GM12878 (cell line): ENCODE measurements around the gene PCNX1. TPM values are rescaled to one million over a fixed set of nuclear protein-coding genes. Genes with fewer than 3 reads are reported as not detected.

Experiments used
- ATAC-seq: fragments of 200-7000 bp; cut with Tn5 transposase; 3 replicates; pipeline ENCODE4 v1.9.1; 2020; ENCODE audit warnings: mild to moderate bottlenecking, moderate library complexity
- BruUV-seq: library from RNA; stranded (reverse); fragments of 400-500 nt; replicated peaks from 2 replicates; lab custom pipeline; 2021; lab: Mats Ljungman, UMichigan
- CTCF ChIA-PET: fragments of 300-600 bp; sonication (Branson Sonifier 250); formaldehyde crosslinking; extraction: SDS; loops from one replicate; lab custom pipeline; 2021; ENCODE audit warnings: inconsistent platforms; lab: Yijun Ruan, JAX
- POLR2A ChIA-PET: fragments of 350-600 bp; formaldehyde crosslinking; extraction: SDS; loops from one replicate; lab custom pipeline; 2021; ENCODE audit warnings: inconsistent platforms; lab: Charles Lee
- RAD21 ChIA-PET: fragments of 300-600 bp; sonication (Branson Sonifier 250); formaldehyde crosslinking; loops from one replicate; lab custom pipeline; 2023; ENCODE audit warnings: antibody characterized with exemption; ENCODE audit not compliant: unreplicated experiment; lab: Charles Lee
- SMC1A ChIA-PET: fragments of 300-600 bp; sonication (Branson Sonifier 250); formaldehyde crosslinking; loops from one replicate; lab custom pipeline; 2023; ENCODE audit not compliant: unreplicated experiment, uncharacterized antibody; lab: Charles Lee
- DNase-seq: peaks from one replicate; pipeline ENCODE4 v3.0.0-alpha.2; 2011; ENCODE audit warnings: low read depth, low spot score
- FAIRE-seq: peaks from 3 replicates; lab custom pipeline; 2011; peaks lifted over from hg19 to GRCh38; lab: Jason Lieb, UNC
- H2AFZ ChIP-seq: 2 replicates; pipeline ENCODE4 v1.6.0; 2011; ENCODE audit warnings: low read depth, low read length, control low read depth; ENCODE audit not compliant: control insufficient read depth
- H3K27ac ChIP-seq: 2 replicates; pipeline ENCODE4 v1.5.1; 2011; ENCODE audit warnings: control low read depth; ENCODE audit not compliant: control insufficient read depth, insufficient read depth
- H3K27me3 ChIP-seq, 2 experiments: replicated peaks in 1 of 2; 2 replicates each; pipeline versions ENCODE4 v1.6.0 to v1.6.1; 2011; ENCODE audit warnings: low read length in 1 of 2; ENCODE audit not compliant: control insufficient read depth in 2 of 2, insufficient read depth in 2 of 2
- H3K36me3 ChIP-seq, 2 experiments: 2 replicates each; pipeline ENCODE4 v1.5.1; 2011; ENCODE audit warnings: low read length in 1 of 2; ENCODE audit not compliant: control insufficient read depth in 2 of 2, insufficient read depth in 2 of 2
- H3K4me1 ChIP-seq: 2 replicates; pipeline ENCODE4 v1.6.1; 2011; ENCODE audit warnings: mild to moderate bottlenecking, low read length, moderate library complexity, mixed read lengths; ENCODE audit not compliant: control insufficient read depth, insufficient read depth
- H3K4me2 ChIP-seq: 2 replicates; pipeline ENCODE4 v1.6.0; 2011; ENCODE audit warnings: control low read depth; ENCODE audit not compliant: control insufficient read depth, insufficient read depth
- H3K4me3 ChIP-seq: fragments of 200-600 bp; sonication (generic); 2 replicates; pipeline ENCODE4 v1.5.1; 2016
- H3K79me2 ChIP-seq: 2 replicates; pipeline ENCODE4 v1.6.0; 2011; ENCODE audit warnings: low read length; ENCODE audit not compliant: control insufficient read depth, insufficient read depth
- H3K9ac ChIP-seq: 2 replicates; pipeline ENCODE4 v1.8.0; 2011; ENCODE audit warnings: low read length, control low read depth, mixed read lengths; ENCODE audit not compliant: control insufficient read depth, insufficient read depth
- H3K9me3 ChIP-seq: replicated peaks from 3 replicates; pipeline ENCODE4 v1.5.1; 2011; ENCODE audit warnings: mild to moderate bottlenecking, low read length; ENCODE audit not compliant: control insufficient read depth, insufficient read depth
- H4K20me1 ChIP-seq: 2 replicates; pipeline ENCODE4 v1.6.0; 2011; ENCODE audit not compliant: control insufficient read depth, insufficient read depth
- CEBPB ChIP-seq, 2 experiments: fragments of 150-350 bp in 1 of 2; IDR thresholded peaks; 2 replicates each; pipeline ENCODE4 v1.6.1; 2012 to 2014; ENCODE audit warnings: low read depth in 2 of 2, low read length in 2 of 2, borderline replicate concordance in 1 of 2, inconsistent platforms in 1 of 2
- EP300 ChIP-seq, 2 experiments: fragments of 150-350 bp in 1 of 2; IDR thresholded peaks; 2 replicates each; pipeline ENCODE4 v1.6.1; 2011 to 2012; ENCODE audit warnings: low read depth in 2 of 2, low read length in 2 of 2, borderline replicate concordance in 1 of 2, improper control_type of control experiment in 1 of 2, inconsistent platforms in 1 of 2; ENCODE audit not compliant: control insufficient read depth in 1 of 2
- ESRRA ChIP-seq: IDR thresholded peaks from 2 replicates; pipeline ENCODE4 v1.6.1; 2012; ENCODE audit warnings: mild to moderate bottlenecking, low read length, improper control_type of control experiment
- FOXK2 ChIP-seq: fragments of 450-650 bp; IDR thresholded peaks from 2 replicates; pipeline ENCODE4 v1.6.1; 2017; ENCODE audit warnings: mild to moderate bottlenecking, moderate library complexity
- IKZF1 ChIP-seq: fragments of 450-650 bp; conservative IDR thresholded peaks from 2 replicates; pipeline ENCODE4 v1.6.1; 2017; ENCODE audit warnings: antibody characterized with exemption, mild to moderate bottlenecking
- JUNB ChIP-seq: IDR thresholded peaks from 2 replicates; pipeline ENCODE4 v1.6.1; 2016; ENCODE audit warnings: antibody characterized with exemption, mild to moderate bottlenecking
- NFYB ChIP-seq: IDR thresholded peaks from 2 replicates; pipeline ENCODE4 v1.6.1; 2011; ENCODE audit warnings: low read depth, mild to moderate bottlenecking, low read length, improper control_type of control experiment, moderate library complexity; ENCODE audit not compliant: insufficient read depth
- POLR2AphosphoS5 ChIP-seq: IDR thresholded peaks from 2 replicates; pipeline ENCODE4 v1.6.1; 2011; ENCODE audit warnings: mild to moderate bottlenecking, low read length, inconsistent platforms
- YBX1 ChIP-seq: fragments of 450-650 bp; IDR thresholded peaks from 2 replicates; pipeline ENCODE4 v1.6.1; 2016; ENCODE audit warnings: antibody characterized with exemption
- ZNF217 ChIP-seq: fragments of 450-650 bp; IDR thresholded peaks from 2 replicates; pipeline ENCODE4 v1.6.1; 2017; ENCODE audit warnings: antibody characterized with exemption, mild to moderate bottlenecking
- WGBS: methylation state at CpG from one replicate; pipeline ENCODE4 v1.1.6; 2016; ENCODE audit warnings: low lambda C conversion rate; ENCODE audit not compliant: insufficient replicate concordance, insufficient coverage; ENCODE audit errors: missing lambda C conversion rate; 5-methylcytosine and 5-hydroxymethylcytosine counted together
- in situ Hi-C: fragments of 300-500 bp; cut with MboI; formaldehyde crosslinking; loops from 9 replicates; pipeline ENCODE4 v1.14.3; 2018; ENCODE audit warnings: mixed read lengths
- intact Hi-C: fragments of 100-400 bp; cut with micrococcal nuclease; formaldehyde crosslinking; loops from one replicate; pipeline ENCODE4 v1.14.2; 2022; ENCODE audit not compliant: unreplicated experiment
- polyA plus RNA-seq, 11 experiments: library from polyadenylated mRNA; depleted of rRNA in 4 of 11; unstranded in 6 of 11; stranded (reverse) in 5 of 11; fragments of >200 nt; fragmentation: Nextera tagmentation in 4 of 11; fragmentation: Illumina TruSeq in 1 of 11; extraction: Ambion mirVana in 4 of 11; extraction: Trizol in 1 of 11; gene quantifications; 1 replicate in 1 of 11; 2 replicates in 10 of 11; pipeline versions ENCODE4 v1.2.1 to v1.2.3, GENCODE V29; 2011 to 2016; ENCODE audit warnings: inconsistent platforms in 2 of 11, missing spikeins in 2 of 11, low read depth in 1 of 11
- total RNA-seq, 4 experiments: library from RNA; depleted of rRNA in 3 of 4; stranded (reverse); fragments of >200 nt in 3 of 4; fragmentation: Illumina TruSeq in 1 of 4; extraction: Trizol in 1 of 4; gene quantifications; 2 replicates each; pipeline versions ENCODE4 v1.2.1 to v1.2.3, GENCODE V29; 2013 to 2021
- TF ChIP-seq, protein P1 (sequence below): fragments of 450-650 bp; IDR thresholded peaks from 2 replicates; pipeline ENCODE4 v1.6.1; 2017; ENCODE audit warnings: mild to moderate bottlenecking, moderate library complexity
- TF ChIP-seq, protein P2 (sequence below): fragments of 450-650 bp; formaldehyde crosslinking; IDR thresholded peaks from 2 replicates; pipeline ENCODE4 v1.4.0; 2020; ENCODE audit warnings: mild to moderate bottlenecking, moderate library complexity
- TF ChIP-seq, protein P3 (sequence below): IDR thresholded peaks from 2 replicates; pipeline ENCODE4 v1.6.1; 2011; ENCODE audit warnings: borderline replicate concordance, low read depth, mild to moderate bottlenecking, moderate library complexity, low read length; ENCODE audit not compliant: insufficient read depth, poor library complexity, severe bottlenecking

Gene PCNX1
- total and polyA plus RNA-seq, 10 of the 15 experiments (the other 5 are each of a cell fraction or from before 2014, with no cell fraction given), result 4.6 to 53.9 (median 20.5) TPM

DNA sequence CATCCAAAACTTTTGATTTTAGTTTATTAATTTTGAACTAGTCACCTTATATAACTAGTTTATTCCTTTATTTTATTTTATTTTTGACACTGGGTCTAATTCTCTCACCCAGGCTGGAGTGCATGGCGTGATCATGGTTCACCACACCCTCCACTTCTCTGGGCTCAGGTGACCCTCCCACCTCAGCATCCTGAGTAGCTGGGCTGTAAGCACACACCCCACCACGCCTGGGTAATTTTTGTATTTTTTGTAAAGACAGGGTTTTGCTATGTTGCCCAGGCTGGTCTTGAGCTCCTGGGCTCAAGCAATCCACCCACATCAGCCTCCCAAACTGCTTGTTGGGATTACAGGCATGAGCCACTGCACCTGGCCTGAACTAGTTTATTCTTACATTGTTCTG lies 17.3 kb downstream of the PCNX1 start:
- Histone ChIP-seq H3K4me3 (no peak overlapping the region), H4K20me1 (no peaks in the 10 kb centered on the region), H3K9ac (no peak overlapping the region), H3K4me2 (no peak overlapping the region), H2AFZ (no peak overlapping the region), H3K27ac (no peak overlapping the region), H3K27me3 (no peaks in the 10 kb centered on the region), H3K79me2 (peaks cover 75% of the 10 kb centered on the region), H3K36me3 (no peaks in the 10 kb centered on the region; a peak in 1 of 4 replicates), H3K9me3 (no peaks in the 10 kb centered on the region), H3K4me1 (peaks cover 10% of the 10 kb centered on the region)
- BruUV-seq, result no TSS peak
- ChIA-PET CTCF (interaction anchor here (1.1 to 1.6 kb wide), 2 partner anchors 10 to 34 kb away, joined by 3 to 9 read pairs; no protein-coding TSS in a partner anchor), RAD21 (interaction anchor here (0.9 kb wide), 1 partner anchor 13 kb away, joined by 3 read pairs; no protein-coding TSS in a partner anchor), POLR2A (interaction anchor here (0.7 kb wide), 1 partner anchor 28 kb away, joined by 5 read pairs; no protein-coding TSS in a partner anchor), SMC1A (interaction anchor here (0.8 to 1.6 kb wide), 5 partner anchors 9 to 107 kb away, joined by 3 to 7 read pairs (median 5); partner anchors contain the start of gene PCNX1)
- DNase-seq (no peak), ATAC-seq (peak; percentile 66), FAIRE-seq (no peak)
- in situ Hi-C loops (no loop called here), intact Hi-C loops (no loop called here)
- 37% methylated on average over 2 of the region's 2 CpGs for WGBS
- TF ChIP-seq ESRRA, result no peak
- TF ChIP-seq CEBPB (IDR thresholded peaks at IDR 0.05; ENCODE audit: borderline replicate concordance in 1 of 2, low read depth in 2 of 2, low read length in 2 of 2), result no peak
- no peak for TF ChIP-seq NFYB
- TF ChIP-seq, protein P1, sequence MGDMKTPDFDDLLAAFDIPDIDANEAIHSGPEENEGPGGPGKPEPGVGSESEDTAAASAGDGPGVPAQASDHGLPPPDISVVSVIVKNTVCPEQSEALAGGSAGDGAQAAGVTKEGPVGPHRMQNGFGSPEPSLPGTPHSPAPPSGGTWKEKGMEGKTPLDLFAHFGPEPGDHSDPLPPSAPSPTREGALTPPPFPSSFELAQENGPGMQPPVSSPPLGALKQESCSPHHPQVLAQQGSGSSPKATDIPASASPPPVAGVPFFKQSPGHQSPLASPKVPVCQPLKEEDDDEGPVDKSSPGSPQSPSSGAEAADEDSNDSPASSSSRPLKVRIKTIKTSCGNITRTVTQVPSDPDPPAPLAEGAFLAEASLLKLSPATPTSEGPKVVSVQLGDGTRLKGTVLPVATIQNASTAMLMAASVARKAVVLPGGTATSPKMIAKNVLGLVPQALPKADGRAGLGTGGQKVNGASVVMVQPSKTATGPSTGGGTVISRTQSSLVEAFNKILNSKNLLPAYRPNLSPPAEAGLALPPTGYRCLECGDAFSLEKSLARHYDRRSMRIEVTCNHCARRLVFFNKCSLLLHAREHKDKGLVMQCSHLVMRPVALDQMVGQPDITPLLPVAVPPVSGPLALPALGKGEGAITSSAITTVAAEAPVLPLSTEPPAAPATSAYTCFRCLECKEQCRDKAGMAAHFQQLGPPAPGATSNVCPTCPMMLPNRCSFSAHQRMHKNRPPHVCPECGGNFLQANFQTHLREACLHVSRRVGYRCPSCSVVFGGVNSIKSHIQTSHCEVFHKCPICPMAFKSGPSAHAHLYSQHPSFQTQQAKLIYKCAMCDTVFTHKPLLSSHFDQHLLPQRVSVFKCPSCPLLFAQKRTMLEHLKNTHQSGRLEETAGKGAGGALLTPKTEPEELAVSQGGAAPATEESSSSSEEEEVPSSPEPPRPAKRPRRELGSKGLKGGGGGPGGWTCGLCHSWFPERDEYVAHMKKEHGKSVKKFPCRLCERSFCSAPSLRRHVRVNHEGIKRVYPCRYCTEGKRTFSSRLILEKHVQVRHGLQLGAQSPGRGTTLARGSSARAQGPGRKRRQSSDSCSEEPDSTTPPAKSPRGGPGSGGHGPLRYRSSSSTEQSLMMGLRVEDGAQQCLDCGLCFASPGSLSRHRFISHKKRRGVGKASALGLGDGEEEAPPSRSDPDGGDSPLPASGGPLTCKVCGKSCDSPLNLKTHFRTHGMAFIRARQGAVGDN, result no peak
- no peak for TF ChIP-seq YBX1
- no peak for TF ChIP-seq POLR2AphosphoS5
- no peak for TF ChIP-seq ZNF217
- TF ChIP-seq, protein P2, sequence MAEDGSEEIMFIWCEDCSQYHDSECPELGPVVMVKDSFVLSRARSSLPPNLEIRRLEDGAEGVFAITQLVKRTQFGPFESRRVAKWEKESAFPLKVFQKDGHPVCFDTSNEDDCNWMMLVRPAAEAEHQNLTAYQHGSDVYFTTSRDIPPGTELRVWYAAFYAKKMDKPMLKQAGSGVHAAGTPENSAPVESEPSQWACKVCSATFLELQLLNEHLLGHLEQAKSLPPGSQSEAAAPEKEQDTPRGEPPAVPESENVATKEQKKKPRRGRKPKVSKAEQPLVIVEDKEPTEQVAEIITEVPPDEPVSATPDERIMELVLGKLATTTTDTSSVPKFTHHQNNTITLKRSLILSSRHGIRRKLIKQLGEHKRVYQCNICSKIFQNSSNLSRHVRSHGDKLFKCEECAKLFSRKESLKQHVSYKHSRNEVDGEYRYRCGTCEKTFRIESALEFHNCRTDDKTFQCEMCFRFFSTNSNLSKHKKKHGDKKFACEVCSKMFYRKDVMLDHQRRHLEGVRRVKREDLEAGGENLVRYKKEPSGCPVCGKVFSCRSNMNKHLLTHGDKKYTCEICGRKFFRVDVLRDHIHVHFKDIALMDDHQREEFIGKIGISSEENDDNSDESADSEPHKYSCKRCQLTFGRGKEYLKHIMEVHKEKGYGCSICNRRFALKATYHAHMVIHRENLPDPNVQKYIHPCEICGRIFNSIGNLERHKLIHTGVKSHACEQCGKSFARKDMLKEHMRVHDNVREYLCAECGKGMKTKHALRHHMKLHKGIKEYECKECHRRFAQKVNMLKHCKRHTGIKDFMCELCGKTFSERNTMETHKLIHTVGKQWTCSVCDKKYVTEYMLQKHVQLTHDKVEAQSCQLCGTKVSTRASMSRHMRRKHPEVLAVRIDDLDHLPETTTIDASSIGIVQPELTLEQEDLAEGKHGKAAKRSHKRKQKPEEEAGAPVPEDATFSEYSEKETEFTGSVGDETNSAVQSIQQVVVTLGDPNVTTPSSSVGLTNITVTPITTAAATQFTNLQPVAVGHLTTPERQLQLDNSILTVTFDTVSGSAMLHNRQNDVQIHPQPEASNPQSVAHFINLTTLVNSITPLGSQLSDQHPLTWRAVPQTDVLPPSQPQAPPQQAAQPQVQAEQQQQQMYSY (CRISPR knock-in tag), result no peak
- TF ChIP-seq, protein P3, sequence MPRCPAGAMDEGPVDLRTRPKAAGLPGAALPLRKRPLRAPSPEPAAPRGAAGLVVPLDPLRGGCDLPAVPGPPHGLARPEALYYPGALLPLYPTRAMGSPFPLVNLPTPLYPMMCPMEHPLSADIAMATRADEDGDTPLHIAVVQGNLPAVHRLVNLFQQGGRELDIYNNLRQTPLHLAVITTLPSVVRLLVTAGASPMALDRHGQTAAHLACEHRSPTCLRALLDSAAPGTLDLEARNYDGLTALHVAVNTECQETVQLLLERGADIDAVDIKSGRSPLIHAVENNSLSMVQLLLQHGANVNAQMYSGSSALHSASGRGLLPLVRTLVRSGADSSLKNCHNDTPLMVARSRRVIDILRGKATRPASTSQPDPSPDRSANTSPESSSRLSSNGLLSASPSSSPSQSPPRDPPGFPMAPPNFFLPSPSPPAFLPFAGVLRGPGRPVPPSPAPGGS, result no peak
- no peak for TF ChIP-seq JUNB
- TF ChIP-seq EP300 (IDR thresholded peaks at IDR 0.05; ENCODE audit: borderline replicate concordance in 1 of 2, control insufficient read depth in 1 of 2, low read depth in 2 of 2, low read length in 2 of 2), result no peak
- TF ChIP-seq IKZF1, result no peak
- no peak for TF ChIP-seq FOXK2
